HEK293 (cell line): ENCODE results near the gene CHRM4.

Experiments used
- CTCF ChIA-PET: fragments of 350-600 bp; formaldehyde crosslinking; extraction: SDS; loops from one replicate; lab custom pipeline; 2021; ENCODE audit warnings: antibody characterized with exemption; lab: Yijun Ruan, JAX
- POLR2A ChIA-PET: fragments of 300-600 bp; formaldehyde crosslinking; extraction: SDS; loops from one replicate; lab custom pipeline; 2020; ENCODE audit warnings: antibody characterized with exemption, inconsistent platforms; lab: Yijun Ruan, JAX
- H3K27ac ChIP-seq: fragments of 200-500 bp; sonication (Bioruptor generic); 2 replicates; pipeline ENCODE4 v1.5.1; 2014; ENCODE audit warnings: low read depth, low read length, control low read depth, inconsistent platforms; ENCODE audit errors: extremely low read depth
- H3K36me3 ChIP-seq, 2 experiments: fragments of 200-500 bp in 1 of 2; sonication (Bioruptor generic) in 1 of 2; 1 replicate in 1 of 2; 2 replicates in 1 of 2; pipeline ENCODE4 v1.5.1; 2014 to 2017; ENCODE audit warnings: inconsistent platforms in 2 of 2, low read length in 2 of 2; ENCODE audit not compliant: control insufficient read depth in 2 of 2, insufficient read depth in 1 of 2
- H3K4me1 ChIP-seq: fragments of 200-500 bp; sonication (Bioruptor generic); 2 replicates; pipeline ENCODE4 v1.5.1; 2014; ENCODE audit warnings: mild to moderate bottlenecking, low read length, inconsistent platforms; ENCODE audit not compliant: control insufficient read depth, insufficient read depth
- H3K4me3 ChIP-seq: 2 replicates; pipeline ENCODE4 v1.5.1; 2011; ENCODE audit warnings: low read depth, mild to moderate bottlenecking, control low read depth, low read length, moderate library complexity
- H3K9me3 ChIP-seq: fragments of 200-500 bp; sonication (Bioruptor generic); 2 replicates; pipeline ENCODE4 v1.5.1; 2014; ENCODE audit warnings: low read depth, low read length, inconsistent platforms; ENCODE audit not compliant: control insufficient read depth, insufficient read depth
- SCRT2 ChIP-seq: fragments of 450-650 bp; formaldehyde crosslinking; IDR thresholded peaks from 2 replicates; pipeline ENCODE4 v1.5.1; 2016; ENCODE audit warnings: missing biosample characterization, missing genetic modification characterization
- SP7 ChIP-seq: fragments of 450-650 bp; formaldehyde crosslinking; IDR thresholded peaks from 2 replicates; pipeline ENCODE4 v1.5.1; 2016; ENCODE audit warnings: missing biosample characterization, missing genetic modification characterization
- ZFHX2 ChIP-seq: fragments of 450-650 bp; formaldehyde crosslinking; conservative IDR thresholded peaks from 2 replicates; pipeline ENCODE4 v1.5.1; 2016; ENCODE audit warnings: missing biosample characterization, missing genetic modification characterization
- ZFP69B ChIP-seq: fragments of 450-650 bp; formaldehyde crosslinking; IDR thresholded peaks from 2 replicates; pipeline ENCODE4 v1.5.1; 2016; ENCODE audit warnings: missing biosample characterization, missing genetic modification characterization
- ZNF133 ChIP-seq: fragments of 450-650 bp; formaldehyde crosslinking; IDR thresholded peaks from 2 replicates; pipeline ENCODE4 v1.5.1; 2016; ENCODE audit warnings: missing biosample characterization, missing genetic modification characterization
- ZNF146 ChIP-seq: fragments of 450-650 bp; formaldehyde crosslinking; IDR thresholded peaks from 2 replicates; pipeline ENCODE4 v1.5.1; 2016; ENCODE audit warnings: missing biosample characterization, missing genetic modification characterization
- ZNF169 ChIP-seq: fragments of 450-650 bp; formaldehyde crosslinking; IDR thresholded peaks from 2 replicates; pipeline ENCODE4 v1.5.1; 2016; ENCODE audit warnings: missing biosample characterization, missing genetic modification characterization
- ZNF175 ChIP-seq: fragments of 450-650 bp; formaldehyde crosslinking; IDR thresholded peaks from 2 replicates; pipeline ENCODE4 v1.5.1; 2016; ENCODE audit warnings: missing biosample characterization, missing genetic modification characterization
- ZNF248 ChIP-seq: fragments of 450-650 bp; formaldehyde crosslinking; IDR thresholded peaks from 2 replicates; pipeline ENCODE4 v1.5.1; 2017; ENCODE audit warnings: missing biosample characterization, missing genetic modification characterization
- ZNF394 ChIP-seq: fragments of 450-650 bp; formaldehyde crosslinking; IDR thresholded peaks from 2 replicates; pipeline ENCODE4 v1.5.1; 2016; ENCODE audit warnings: missing biosample characterization, missing genetic modification characterization, mild to moderate bottlenecking, moderate library complexity, borderline replicate concordance
- ZNF426 ChIP-seq: fragments of 450-650 bp; formaldehyde crosslinking; IDR thresholded peaks from 2 replicates; pipeline ENCODE4 v1.5.1; 2017; ENCODE audit warnings: missing biosample characterization, missing genetic modification characterization, mild to moderate bottlenecking, inconsistent platforms, moderate library complexity
- ZNF510 ChIP-seq: fragments of 450-650 bp; formaldehyde crosslinking; IDR thresholded peaks from 2 replicates; pipeline ENCODE4 v1.5.1; 2018; ENCODE audit warnings: mild to moderate bottlenecking, missing genetic modification characterization, missing biosample characterization; ENCODE audit not compliant: insufficient replicate concordance
- ZNF558 ChIP-seq: fragments of 450-650 bp; formaldehyde crosslinking; IDR thresholded peaks from 2 replicates; pipeline ENCODE4 v1.5.1; 2016; ENCODE audit warnings: missing biosample characterization, missing genetic modification characterization
- ZNF585B ChIP-seq: fragments of 450-650 bp; formaldehyde crosslinking; IDR thresholded peaks from 2 replicates; pipeline ENCODE4 v1.5.1; 2016; ENCODE audit warnings: missing biosample characterization, missing genetic modification characterization
- ZNF600 ChIP-seq: fragments of 450-650 bp; formaldehyde crosslinking; IDR thresholded peaks from 2 replicates; pipeline ENCODE4 v1.5.1; 2016; ENCODE audit warnings: missing biosample characterization, missing genetic modification characterization
- ZNF664 ChIP-seq: fragments of 450-650 bp; formaldehyde crosslinking; IDR thresholded peaks from 2 replicates; pipeline ENCODE4 v1.5.1; 2016; ENCODE audit warnings: missing biosample characterization, missing genetic modification characterization
- ZNF670 ChIP-seq: fragments of 450-650 bp; formaldehyde crosslinking; IDR thresholded peaks from 2 replicates; pipeline ENCODE4 v1.5.1; 2016; ENCODE audit warnings: missing biosample characterization, missing genetic modification characterization, low read depth
- ZNF701 ChIP-seq: fragments of 450-650 bp; formaldehyde crosslinking; IDR thresholded peaks from 2 replicates; pipeline ENCODE4 v1.5.1; 2016; ENCODE audit warnings: missing biosample characterization, missing genetic modification characterization
- ZSCAN30 ChIP-seq: fragments of 450-650 bp; IDR thresholded peaks from 2 replicates; pipeline ENCODE4 v1.5.1; 2018; ENCODE audit warnings: missing biosample characterization, mild to moderate bottlenecking, missing genetic modification characterization, moderate library complexity
- ZXDB ChIP-seq: fragments of 450-650 bp; formaldehyde crosslinking; IDR thresholded peaks from 2 replicates; pipeline ENCODE4 v1.5.1; 2016; ENCODE audit warnings: missing biosample characterization, missing genetic modification characterization
- TF ChIP-seq, protein P1 (sequence below): fragments of 450-650 bp; formaldehyde crosslinking; IDR thresholded peaks from 2 replicates; pipeline ENCODE4 v1.5.1; 2016; ENCODE audit warnings: missing biosample characterization, missing genetic modification characterization
- TF ChIP-seq, protein P2 (sequence below): sonication (generic); formaldehyde crosslinking; IDR thresholded peaks from 2 replicates; pipeline ENCODE4 v1.8.1; 2022; ENCODE audit warnings: mild to moderate bottlenecking, moderate library complexity, missing genetic modification reagents
- TF ChIP-seq, protein P3 (sequence below): fragments of 450-650 bp; formaldehyde crosslinking; IDR thresholded peaks from 2 replicates; pipeline ENCODE4 v1.5.1; 2016; ENCODE audit warnings: missing biosample characterization, missing genetic modification characterization

The CHRM4 gene

DNA sequence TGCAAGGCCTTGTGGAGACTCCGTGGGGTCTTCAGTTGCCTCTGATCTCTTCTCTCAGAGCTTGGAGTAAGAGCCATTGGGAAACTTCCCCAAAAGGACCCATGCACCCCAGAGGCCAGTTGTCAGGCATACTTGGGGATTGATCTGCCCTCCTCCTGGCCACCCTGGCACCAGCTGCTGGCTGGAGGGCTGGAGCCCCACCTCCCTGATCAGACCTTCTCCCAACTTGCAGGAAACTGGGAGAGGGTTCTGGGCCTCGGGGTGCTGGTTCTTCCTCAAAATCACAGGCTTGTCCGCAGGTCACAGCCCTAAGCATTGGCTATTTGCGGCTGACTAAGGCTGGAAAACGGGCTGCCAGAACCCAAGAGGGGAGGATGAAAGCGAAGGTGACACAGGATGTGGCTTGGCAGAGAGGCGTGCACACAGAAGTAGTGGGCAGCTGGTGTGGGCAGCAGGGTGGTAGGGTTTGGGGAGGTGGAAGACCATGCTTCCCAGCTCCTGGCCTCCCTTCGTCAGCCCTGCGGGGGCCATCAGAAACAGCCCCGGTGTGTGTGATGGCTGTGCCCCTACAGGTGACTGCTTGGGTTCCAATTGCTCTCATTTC, 45.6 kb downstream of the CHRM4 start:
- peaks cover 0 to 8% of the 10 kb centered on the region in 2 experiments; a peak in 1 of 3 replicates for H3K36me3 ChIP-seq
- H3K4me3 ChIP-seq, result no peak overlapping the region
- H3K9me3 ChIP-seq, result no peaks in the 10 kb centered on the region
- TF ChIP-seq ZNF664 (tag by site-specific recombination) (no peak), ZNF133 (tag by site-specific recombination) (no peak), ZFHX2 (tag by site-specific recombination) (peak; percentile 22; the same call in 1 of the 2 replicates), SCRT2 (tag by site-specific recombination) (no peak), ZNF146 (tag by site-specific recombination) (no peak), ZNF585B (tag by site-specific recombination) (no peak), ZNF248 (no peak)
- TF ChIP-seq, protein P1, sequence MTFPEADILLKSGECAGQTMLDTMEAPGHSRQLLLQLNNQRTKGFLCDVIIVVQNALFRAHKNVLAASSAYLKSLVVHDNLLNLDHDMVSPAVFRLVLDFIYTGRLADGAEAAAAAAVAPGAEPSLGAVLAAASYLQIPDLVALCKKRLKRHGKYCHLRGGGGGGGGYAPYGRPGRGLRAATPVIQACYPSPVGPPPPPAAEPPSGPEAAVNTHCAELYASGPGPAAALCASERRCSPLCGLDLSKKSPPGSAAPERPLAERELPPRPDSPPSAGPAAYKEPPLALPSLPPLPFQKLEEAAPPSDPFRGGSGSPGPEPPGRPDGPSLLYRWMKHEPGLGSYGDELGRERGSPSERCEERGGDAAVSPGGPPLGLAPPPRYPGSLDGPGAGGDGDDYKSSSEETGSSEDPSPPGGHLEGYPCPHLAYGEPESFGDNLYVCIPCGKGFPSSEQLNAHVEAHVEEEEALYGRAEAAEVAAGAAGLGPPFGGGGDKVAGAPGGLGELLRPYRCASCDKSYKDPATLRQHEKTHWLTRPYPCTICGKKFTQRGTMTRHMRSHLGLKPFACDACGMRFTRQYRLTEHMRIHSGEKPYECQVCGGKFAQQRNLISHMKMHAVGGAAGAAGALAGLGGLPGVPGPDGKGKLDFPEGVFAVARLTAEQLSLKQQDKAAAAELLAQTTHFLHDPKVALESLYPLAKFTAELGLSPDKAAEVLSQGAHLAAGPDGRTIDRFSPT (tag by site-specific recombination), result no peak
- TF ChIP-seq, all 188 proteins: peak for 1
- no peak overlapping the region for H3K27ac ChIP-seq
- CTCF ChIA-PET, result interaction anchor here (0.6 to 10.0 kb wide), 8 partner anchors 12 to 244 kb away, joined by 3 to 98 read pairs (median 4); no protein-coding TSS in a partner anchor
- H3K4me1 ChIP-seq, result no peaks in the 10 kb centered on the region; the same call in 1 of the 2 replicates
- POLR2A ChIA-PET, result no interaction called here

DNA sequence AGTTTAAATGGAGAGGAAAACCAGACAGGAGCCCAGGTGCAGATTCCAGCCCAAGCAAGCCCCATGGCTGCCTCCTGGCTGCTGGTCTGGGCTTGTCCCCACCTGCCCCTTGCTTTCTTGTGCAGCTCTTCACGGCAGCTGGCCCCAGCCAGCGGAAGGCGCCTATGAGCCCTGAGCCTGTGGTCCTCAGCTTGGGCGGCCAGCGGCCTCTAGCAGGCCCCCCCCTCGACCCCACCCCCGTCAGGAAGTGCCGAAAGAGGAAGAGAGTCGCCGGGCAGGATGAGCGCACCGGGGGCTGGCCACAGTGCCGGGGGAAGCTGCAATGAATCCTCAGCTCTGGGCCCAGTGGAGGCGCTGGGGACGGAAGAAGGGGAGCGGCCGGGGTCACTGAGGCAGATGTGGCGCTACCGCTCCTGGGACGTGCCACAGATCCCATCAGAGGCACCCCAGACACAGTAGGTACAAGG, 46.4 kb downstream of the CHRM4 start:
- no peak for TF ChIP-seq ZNF670 (tag by site-specific recombination)
- no peak for TF ChIP-seq SP7 (tag by site-specific recombination)
- TF ChIP-seq ZNF169 (tag by site-specific recombination), result no peak
- TF ChIP-seq ZNF394 (tag by site-specific recombination), result no peak
- TF ChIP-seq, protein P2, sequence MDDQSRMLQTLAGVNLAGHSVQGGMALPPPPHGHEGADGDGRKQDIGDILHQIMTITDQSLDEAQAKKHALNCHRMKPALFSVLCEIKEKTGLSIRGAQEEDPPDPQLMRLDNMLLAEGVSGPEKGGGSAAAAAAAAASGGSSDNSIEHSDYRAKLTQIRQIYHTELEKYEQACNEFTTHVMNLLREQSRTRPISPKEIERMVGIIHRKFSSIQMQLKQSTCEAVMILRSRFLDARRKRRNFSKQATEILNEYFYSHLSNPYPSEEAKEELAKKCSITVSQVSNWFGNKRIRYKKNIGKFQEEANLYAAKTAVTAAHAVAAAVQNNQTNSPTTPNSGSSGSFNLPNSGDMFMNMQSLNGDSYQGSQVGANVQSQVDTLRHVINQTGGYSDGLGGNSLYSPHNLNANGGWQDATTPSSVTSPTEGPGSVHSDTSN (CRISPR knock-in tag), result no peak
- no peak for TF ChIP-seq ZNF558
- TF ChIP-seq ZXDB, result no peak
- ChIA-PET CTCF (interaction anchor here (0.6 to 10.0 kb wide), 5 partner anchors 14 to 38 kb away, joined by 3 to 98 read pairs (median 4); no protein-coding TSS in a partner anchor), POLR2A (no interaction called here)
- peaks cover 0 to 5% of the 10 kb centered on the region in 2 experiments; a peak in 1 of 3 replicates for H3K36me3 ChIP-seq
- no peaks in the 10 kb centered on the region; the same call in 1 of the 2 replicates for H3K4me1 ChIP-seq
- no peaks in the 10 kb centered on the region for H3K9me3 ChIP-seq
- no peak overlapping the region for H3K27ac ChIP-seq
- H3K4me3 ChIP-seq, result no peak overlapping the region

DNA sequence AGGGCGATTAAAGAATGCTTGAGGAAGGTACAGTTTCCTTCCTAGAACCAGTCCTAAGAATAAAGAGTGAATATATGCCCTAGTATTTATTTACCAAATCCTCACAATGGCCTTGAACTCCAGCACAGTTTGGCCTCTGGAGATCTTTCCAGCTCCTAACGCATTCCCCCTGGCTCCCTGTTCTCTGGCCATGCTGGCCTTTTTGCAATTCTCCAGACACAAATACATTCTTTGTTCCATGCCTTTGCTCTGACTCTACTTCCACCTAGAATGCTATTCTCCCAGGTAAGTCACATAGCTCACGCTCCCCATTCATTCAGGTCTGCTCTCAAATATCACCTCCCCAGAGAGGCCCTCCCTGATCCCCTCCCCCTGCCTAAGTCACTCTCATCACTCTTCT, 48.1 kb downstream of the CHRM4 start:
- H3K9me3 ChIP-seq, result no peaks in the 10 kb centered on the region
- H3K4me1 ChIP-seq, result peaks cover 6% of the 10 kb centered on the region; the same call in 1 of the 2 replicates
- no peak overlapping the region for H3K27ac ChIP-seq
- no peaks in the 10 kb centered on the region for H3K36me3 ChIP-seq
- ChIA-PET CTCF (interaction anchor here (0.6 to 2.5 kb wide), 6 partner anchors 8 to 245 kb away, joined by 3 to 19 read pairs (median 4); no protein-coding TSS in a partner anchor), POLR2A (no interaction called here)
- H3K4me3 ChIP-seq, result no peak overlapping the region
- TF ChIP-seq ZNF510 (tag by site-specific recombination) (no peak), ZNF426 (tag by site-specific recombination) (no peak), ZNF701 (tag by site-specific recombination) (no peak), ZNF558 (no peak), ZNF600 (no peak), ZSCAN30 (tag by site-specific recombination) (no peak), ZNF175 (tag by site-specific recombination) (no peak), ZFP69B (tag by site-specific recombination) (no peak)
- TF ChIP-seq, protein P3, sequence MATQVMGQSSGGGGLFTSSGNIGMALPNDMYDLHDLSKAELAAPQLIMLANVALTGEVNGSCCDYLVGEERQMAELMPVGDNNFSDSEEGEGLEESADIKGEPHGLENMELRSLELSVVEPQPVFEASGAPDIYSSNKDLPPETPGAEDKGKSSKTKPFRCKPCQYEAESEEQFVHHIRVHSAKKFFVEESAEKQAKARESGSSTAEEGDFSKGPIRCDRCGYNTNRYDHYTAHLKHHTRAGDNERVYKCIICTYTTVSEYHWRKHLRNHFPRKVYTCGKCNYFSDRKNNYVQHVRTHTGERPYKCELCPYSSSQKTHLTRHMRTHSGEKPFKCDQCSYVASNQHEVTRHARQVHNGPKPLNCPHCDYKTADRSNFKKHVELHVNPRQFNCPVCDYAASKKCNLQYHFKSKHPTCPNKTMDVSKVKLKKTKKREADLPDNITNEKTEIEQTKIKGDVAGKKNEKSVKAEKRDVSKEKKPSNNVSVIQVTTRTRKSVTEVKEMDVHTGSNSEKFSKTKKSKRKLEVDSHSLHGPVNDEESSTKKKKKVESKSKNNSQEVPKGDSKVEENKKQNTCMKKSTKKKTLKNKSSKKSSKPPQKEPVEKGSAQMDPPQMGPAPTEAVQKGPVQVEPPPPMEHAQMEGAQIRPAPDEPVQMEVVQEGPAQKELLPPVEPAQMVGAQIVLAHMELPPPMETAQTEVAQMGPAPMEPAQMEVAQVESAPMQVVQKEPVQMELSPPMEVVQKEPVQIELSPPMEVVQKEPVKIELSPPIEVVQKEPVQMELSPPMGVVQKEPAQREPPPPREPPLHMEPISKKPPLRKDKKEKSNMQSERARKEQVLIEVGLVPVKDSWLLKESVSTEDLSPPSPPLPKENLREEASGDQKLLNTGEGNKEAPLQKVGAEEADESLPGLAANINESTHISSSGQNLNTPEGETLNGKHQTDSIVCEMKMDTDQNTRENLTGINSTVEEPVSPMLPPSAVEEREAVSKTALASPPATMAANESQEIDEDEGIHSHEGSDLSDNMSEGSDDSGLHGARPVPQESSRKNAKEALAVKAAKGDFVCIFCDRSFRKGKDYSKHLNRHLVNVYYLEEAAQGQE, result no peak
- TF ChIP-seq, protein P2 (CRISPR knock-in tag), result no peak
